Natural killer cell (primary cell): ENCODE results near the gene CFAP54. TPM values are rescaled to one million over a fixed set of nuclear protein-coding genes. Genes with fewer than 3 reads are reported as not detected.

Source experiments
- ATAC-seq, 3 donors: fragments of 150-1000 bp in 2 of 3; fragments of 200-7000 bp in 1 of 3; cut with Tn5 transposase; 1 replicate in 1 of 3; 2 replicates in 2 of 3; pipeline ENCODE4 v1.10.0; 2021; ENCODE audit warnings: mild to moderate bottlenecking in 2 of 3, moderate library complexity in 2 of 3
- DNase-seq, 2 donors: peaks; one replicate each; pipeline versions ENCODE4 v3.0.0 to v3.0.0-alpha.2; 2013 to 2021; ENCODE audit warnings: mixed read lengths in 1 of 2
- H3K27ac ChIP-seq: one replicate; pipeline ENCODE4 v1.5.1; 2013; ENCODE audit warnings: mild to moderate bottlenecking, low read length
- H3K27me3 ChIP-seq: one replicate; pipeline ENCODE4 v1.6.1; 2013; ENCODE audit warnings: low read length; ENCODE audit not compliant: control insufficient read depth, insufficient read depth
- H3K36me3 ChIP-seq: one replicate; pipeline ENCODE4 v1.6.1; 2013; ENCODE audit warnings: low read length; ENCODE audit not compliant: control insufficient read depth, insufficient read depth
- H3K4me1 ChIP-seq: one replicate; pipeline ENCODE4 v1.6.1; 2013; ENCODE audit warnings: low read length; ENCODE audit not compliant: control insufficient read depth, insufficient read depth
- H3K4me3 ChIP-seq: one replicate; pipeline ENCODE4 v1.5.1; 2013; ENCODE audit warnings: low read length
- H3K9me3 ChIP-seq: one replicate; pipeline ENCODE4 v1.6.1; 2013; ENCODE audit warnings: low read length; ENCODE audit not compliant: control insufficient read depth, insufficient read depth
- H3K27ac Mint-ChIP-seq, 2 donors: one replicate each; pipeline ENCODE4 v1.8.0; 2022; ENCODE audit warnings: mild to moderate bottlenecking in 2 of 2, mixed read lengths in 2 of 2, moderate library complexity in 1 of 2
- H3K27me3 Mint-ChIP-seq, 2 donors: one replicate each; pipeline ENCODE4 v1.8.0; 2022; ENCODE audit warnings: low read depth in 2 of 2, mixed read lengths in 2 of 2
- H3K36me3 Mint-ChIP-seq: one replicate; pipeline ENCODE4 v1.8.0; 2022; ENCODE audit warnings: mixed read lengths
- H3K4me1 Mint-ChIP-seq, 2 donors: one replicate each; pipeline ENCODE4 v1.8.0; 2022; ENCODE audit warnings: mixed read lengths in 2 of 2
- H3K4me3 Mint-ChIP-seq: one replicate; pipeline ENCODE4 v1.8.0; 2022; ENCODE audit warnings: mild to moderate bottlenecking, moderate library complexity, mixed read lengths
- H3K9me3 Mint-ChIP-seq, 2 donors: one replicate each; pipeline ENCODE4 v1.8.0; 2022; ENCODE audit warnings: mixed read lengths in 2 of 2
- WGBS: methylation state at CpG from one replicate; pipeline ENCODE4 v1.1.7; 2013; ENCODE audit warnings: missing lambda C conversion rate; ENCODE audit not compliant: insufficient coverage; 5-methylcytosine and 5-hydroxymethylcytosine counted together
- intact Hi-C: fragments of 100-400 bp; cut with micrococcal nuclease; formaldehyde crosslinking; loops from one replicate; pipeline ENCODE4 v1.14.2; 2022
- total RNA-seq, 4 donors: library from RNA; stranded (reverse); fragments of 120-200 nt in 1 of 4; gene quantifications; one replicate each; pipeline versions ENCODE4 v1.2.3 to v1.2.4, GENCODE V29; 2013 to 2022
- TF ChIP-seq, protein P1 (sequence below): fragments of 200-600 bp; IDR thresholded peaks from one replicate; pipeline ENCODE4 v1.8.0; 2022; ENCODE audit warnings: antibody characterized with exemption

CFAP54 gene
- total RNA-seq, 3 donors from 2014 or later (not counting 1 experiment from before 2014, with no cell fraction given): 0.56 to 1.5 (median 1.2) TPM

GRCh38 chr12:96478011-96478410 lies 11.4 kb upstream of the CFAP54 start:
- Mint-ChIP-seq H3K4me1 (peaks cover 23 to 30% of the 10 kb centered on the region in 2 donors), H3K27me3 (no peaks in the 10 kb centered on the region), H3K36me3 (no peaks in the 10 kb centered on the region), H3K27ac (no peak overlapping the region), H3K9me3 (no peaks in the 10 kb centered on the region), H3K4me3 (no peak overlapping the region)
- 60% methylated on average over 2 of the region's 3 CpGs for WGBS
- ATAC-seq (no peak), DNase-seq (no peak)
- no peak overlapping the region for H3K4me3 ChIP-seq
- peaks cover 15% of the 10 kb centered on the region for H3K4me1 ChIP-seq
- TF ChIP-seq, protein P1, sequence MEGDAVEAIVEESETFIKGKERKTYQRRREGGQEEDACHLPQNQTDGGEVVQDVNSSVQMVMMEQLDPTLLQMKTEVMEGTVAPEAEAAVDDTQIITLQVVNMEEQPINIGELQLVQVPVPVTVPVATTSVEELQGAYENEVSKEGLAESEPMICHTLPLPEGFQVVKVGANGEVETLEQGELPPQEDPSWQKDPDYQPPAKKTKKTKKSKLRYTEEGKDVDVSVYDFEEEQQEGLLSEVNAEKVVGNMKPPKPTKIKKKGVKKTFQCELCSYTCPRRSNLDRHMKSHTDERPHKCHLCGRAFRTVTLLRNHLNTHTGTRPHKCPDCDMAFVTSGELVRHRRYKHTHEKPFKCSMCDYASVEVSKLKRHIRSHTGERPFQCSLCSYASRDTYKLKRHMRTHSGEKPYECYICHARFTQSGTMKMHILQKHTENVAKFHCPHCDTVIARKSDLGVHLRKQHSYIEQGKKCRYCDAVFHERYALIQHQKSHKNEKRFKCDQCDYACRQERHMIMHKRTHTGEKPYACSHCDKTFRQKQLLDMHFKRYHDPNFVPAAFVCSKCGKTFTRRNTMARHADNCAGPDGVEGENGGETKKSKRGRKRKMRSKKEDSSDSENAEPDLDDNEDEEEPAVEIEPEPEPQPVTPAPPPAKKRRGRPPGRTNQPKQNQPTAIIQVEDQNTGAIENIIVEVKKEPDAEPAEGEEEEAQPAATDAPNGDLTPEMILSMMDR: no peak
- H3K27ac ChIP-seq: no peak overlapping the region
- intact Hi-C loops: no loop called here
- H3K27me3 ChIP-seq: no peaks in the 10 kb centered on the region
- H3K36me3 ChIP-seq: no peaks in the 10 kb centered on the region
- no peaks in the 10 kb centered on the region for H3K9me3 ChIP-seq

GRCh38 chr12:96482086-96482485 lies 7.3 kb upstream of the CFAP54 start:
- Mint-ChIP-seq H3K9me3 (no peaks in the 10 kb centered on the region), H3K4me3 (no peak overlapping the region), H3K27ac (no peak overlapping the region), H3K4me1 (peaks cover 13 to 20% of the 10 kb centered on the region in 2 donors), H3K36me3 (no peaks in the 10 kb centered on the region), H3K27me3 (no peaks in the 10 kb centered on the region)
- Histone ChIP-seq H3K36me3 (no peaks in the 10 kb centered on the region), H3K9me3 (no peaks in the 10 kb centered on the region), H3K4me3 (no peak overlapping the region), H3K27ac (no peak overlapping the region), H3K27me3 (no peaks in the 10 kb centered on the region), H3K4me1 (peaks cover 13% of the 10 kb centered on the region)
- 92% methylated on average over 5 of the region's 5 CpGs for whole genome bisulfite sequencing
- DNase-seq (no peak), ATAC-seq (no peak)
- TF ChIP-seq, protein P1: no peak
- intact Hi-C loops: no loop called here

- peaks cover 13 to 20% of the 10 kb centered on the region in 2 donors for H3K4me1 Mint-ChIP-seq
- ATAC-seq (no peak), DNase-seq (no peak)
- no peak overlapping the region for H3K27ac ChIP-seq
- WGBS: 100% methylated on average over 2 of the region's 2 CpGs
- no peak overlapping the region for H3K27ac Mint-ChIP-seq
- H3K9me3 Mint-ChIP-seq: no peaks in the 10 kb centered on the region
- peaks cover 13% of the 10 kb centered on the region for H3K4me1 ChIP-seq
- no peak overlapping the region for H3K4me3 Mint-ChIP-seq
- no peak overlapping the region for H3K4me3 ChIP-seq
- H3K27me3 Mint-ChIP-seq: no peaks in the 10 kb centered on the region
- H3K27me3 ChIP-seq: no peaks in the 10 kb centered on the region
- H3K36me3 Mint-ChIP-seq: no peaks in the 10 kb centered on the region
- H3K36me3 ChIP-seq: no peaks in the 10 kb centered on the region
- no peaks in the 10 kb centered on the region for H3K9me3 ChIP-seq
- intact Hi-C loops: no loop called here
- TF ChIP-seq, protein P1: no peak
These were observed 6.3 kb upstream of the CFAP54 start for GRCh38 chr12:96483116-96483515.
